ENCODE data around the gene RABGAP1L.
"Not testable (repeated sequence)": the region's sequence is repeated elsewhere in the genome, so short reads cannot be mapped to it uniquely, and the experiment has no call there.

Gene RABGAP1L

GRCh38 chr1:174314433-174314832 lies 155.1 kb downstream of the RABGAP1L start:
- DNase-seq = no peak

GRCh38 chr1:174315239-174315638 lies 155.9 kb downstream of the RABGAP1L start:
- DNase-seq = no peak

GRCh38 chr1:174320897-174321296 lies 161.6 kb downstream of the RABGAP1L start:
- not testable (repeated sequence) for DNase-seq

- DNase-seq = no peak
These were observed 163.0 kb downstream of the RABGAP1L start for GRCh38 chr1:174322202-174322862.

GRCh38 chr1:174324493-174324892 lies 165.2 kb downstream of the RABGAP1L start:
- no peak for DNase-seq

GRCh38 chr1:174324939-174325338 lies 165.6 kb downstream of the RABGAP1L start:
- DNase-seq = no peak

GRCh38 chr1:174326278-174326677 lies 167.0 kb downstream of the RABGAP1L start:
- DNase-seq = no peak

GRCh38 chr1:174333437-174333836 lies 174.1 kb downstream of the RABGAP1L start:
- DNase-seq = no peak

- no peak for DNase-seq
These were observed 177.8 kb downstream of the RABGAP1L start for GRCh38 chr1:174337000-174337681.

GRCh38 chr1:174340404-174340803 lies 181.1 kb downstream of the RABGAP1L start:
- DNase-seq = not testable (repeated sequence)

- DNase-seq = no peak
These were observed 184.8 kb downstream of the RABGAP1L start for GRCh38 chr1:174344162-174344561.

GRCh38 chr1:174352117-174352516 lies 192.8 kb downstream of the RABGAP1L start:
- no peak for DNase-seq

GRCh38 chr1:174352883-174353608 lies 193.7 kb downstream of the RABGAP1L start:
- no peak for DNase-seq

- no peak for DNase-seq
These were observed 199.0 kb downstream of the RABGAP1L start for GRCh38 chr1:174358344-174358743.

GRCh38 chr1:174358786-174359453 lies 199.6 kb downstream of the RABGAP1L start:
- DNase-seq = no peak

GRCh38 chr1:174359454-174359805 lies 200.1 kb downstream of the RABGAP1L start:
- DNase-seq = no peak

- no peak for DNase-seq
These were observed 205.8 kb downstream of the RABGAP1L start for GRCh38 chr1:174364996-174365736.

GRCh38 chr1:174366946-174367345 lies 207.6 kb downstream of the RABGAP1L start:
- no peak for DNase-seq

- no peak for DNase-seq
These were observed 208.6 kb downstream of the RABGAP1L start for GRCh38 chr1:174367892-174368291.

- no peak for DNase-seq
These were observed 216.7 kb downstream of the RABGAP1L start for GRCh38 chr1:174376030-174376429.

GRCh38 chr1:174391716-174392115 lies 232.4 kb downstream of the RABGAP1L start:
- no peak for DNase-seq

- DNase-seq = no peak
These were observed 234.6 kb downstream of the RABGAP1L start for GRCh38 chr1:174393885-174394284.

GRCh38 chr1:174397261-174397660 lies 237.9 kb downstream of the RABGAP1L start:
- DNase-seq = no peak
